Esophagus muscularis mucosa (tissue), 4 donors: Measurements from ENCODE around the gene CGB3. TPM values are rescaled to one million over a fixed set of nuclear protein-coding genes. Genes with fewer than 3 reads are reported as not detected.

Experiments
- DNase-seq: peaks from one replicate; pipeline ENCODE4 v3.0.0-alpha.2; 2017; ENCODE audit errors: extremely low spot score
- H3K27ac ChIP-seq, 4 donors: fragments of 200-600 bp; sonication (generic); replicated peaks in 1 of 4; 1 replicate in 3 of 4; 2 replicates in 1 of 4; pipeline ENCODE4 v1.5.1; 2016 to 2019; ENCODE audit warnings: mild to moderate bottlenecking in 1 of 4
- H3K27me3 ChIP-seq, 4 donors: fragments of 200-600 bp; sonication (generic); one replicate each; pipeline versions ENCODE4 v1.5.1 to v1.6.0; 2016 to 2019
- H3K36me3 ChIP-seq, 4 donors: fragments of 200-600 bp; sonication (generic); one replicate each; pipeline ENCODE4 v1.5.1; 2016 to 2019
- H3K4me1 ChIP-seq, 4 donors: fragments of 200-600 bp; sonication (generic); one replicate each; pipeline ENCODE4 v1.5.1; 2016 to 2019
- H3K4me3 ChIP-seq, 4 donors: fragments of 200-600 bp; sonication (generic); 1 replicate in 2 of 4; 2 replicates in 2 of 4; pipeline ENCODE4 v1.5.1; 2016 to 2019; ENCODE audit warnings: mild to moderate bottlenecking in 4 of 4, moderate library complexity in 1 of 4
- H3K9me3 ChIP-seq, 4 donors: fragments of 200-600 bp; sonication (generic); 1 replicate in 3 of 4; 2 replicates in 1 of 4; pipeline ENCODE4 v1.5.1; 2016 to 2019
- CTCF ChIP-seq, 3 experiments: fragments of 200-600 bp in 2 of 3; fragments of 450-650 bp in 1 of 3; sonication (generic) in 2 of 3; IDR thresholded peaks; one replicate each; pipeline ENCODE4 v1.5.1; 2017 to 2019; ENCODE audit warnings: antibody characterized with exemption in 3 of 3, mild to moderate bottlenecking in 2 of 3, moderate library complexity in 1 of 3
- EP300 ChIP-seq: sonication (generic); formaldehyde crosslinking; IDR thresholded peaks from one replicate; pipeline ENCODE4 v1.6.1; 2017; ENCODE audit warnings: antibody characterized with exemption
- POLR2A ChIP-seq: fragments of 450-650 bp; IDR thresholded peaks from one replicate; pipeline ENCODE4 v1.6.1; 2017; ENCODE audit warnings: antibody characterized with exemption, moderate library complexity, mild to moderate bottlenecking, low read depth
- POLR2AphosphoS5 ChIP-seq, 2 donors: sonication (generic); formaldehyde crosslinking; IDR thresholded peaks; one replicate each; pipeline ENCODE4 v1.6.1; 2017; ENCODE audit warnings: antibody characterized with exemption in 2 of 2
- WGBS: methylation state at CpG from one replicate; pipeline ENCODE4 v1.1.5; 2018; 5-methylcytosine and 5-hydroxymethylcytosine counted together
- intact Hi-C: fragments of 100-400 bp; cut with DNase I; formaldehyde crosslinking; loops from one replicate; pipeline ENCODE4 v1.15.1; 2023
- total RNA-seq, 4 donors: library from RNA; depleted of rRNA; stranded (reverse); fragments of >200 nt; gene quantifications; one replicate each; pipeline versions ENCODE4 v1.1.0 to v1.2.1, GENCODE V29; 2016

CGB3 gene
- total RNA-seq, 4 donors from 2014 or later = not detected

- 61% methylated on average over 13 of the region's 13 CpGs for whole genome bisulfite sequencing
- Histone ChIP-seq H3K27ac (no peak overlapping the region), H3K27me3 (peaks cover 0 to 100% (median 38%) of the 10 kb centered on the region in 4 donors), H3K4me1 (peaks cover 8 to 14% (median 11%) of the 10 kb centered on the region in 4 donors), H3K4me3 (no peak overlapping the region), H3K36me3 (no peaks in the 10 kb centered on the region), H3K9me3 (no peaks in the 10 kb centered on the region)
- intact Hi-C loops = no loop called here
- no peak for DNase-seq
- no peak for TF ChIP-seq CTCF (IDR thresholded peaks at IDR 0.05)
- no peak for TF ChIP-seq POLR2AphosphoS5 (IDR thresholded peaks at IDR 0.05)
- TF ChIP-seq EP300 = no peak
- TF ChIP-seq POLR2A = no peak
Observed at GRCh38 chr19:49065905-49066512, 41.9 kb upstream of the CGB3 start.

- H3K4me3 ChIP-seq = peak within 1 kb of the TSS; percentile 24 to 41 (median 28)
- peaks cover 0 to 99% (median 29%) of the 10 kb centered on the region in 4 donors for H3K27me3 ChIP-seq
- no peak for DNase-seq
- WGBS = 16% methylated on average over 11 of the region's 53 CpGs
- H3K36me3 ChIP-seq = no peaks in the 10 kb centered on the region
- H3K4me1 ChIP-seq = peaks cover 8 to 14% (median 11%) of the 10 kb centered on the region in 4 donors
- H3K27ac ChIP-seq = no peak within 1 kb of the TSS
- TF ChIP-seq CTCF (IDR thresholded peaks at IDR 0.05) (no peak), EP300 (no peak), POLR2A (no peak), POLR2AphosphoS5 (IDR thresholded peaks at IDR 0.05) (no peak)
- intact Hi-C loops = no loop called here
- H3K9me3 ChIP-seq = no peaks in the 10 kb centered on the region
Observed at GRCh38 chr19:49064768-49065611, 40.9 kb upstream of the CGB3 start, which contains the start of gene NTF4. TSS of gene NTF4 (minus strand) at chr19:49064818. CDS start at chr19:49061997, 2,821 bp downstream.

GRCh38 chr19:49064029-49064629 is 40.0 kb upstream of the CGB3 start:
- WGBS = 59% methylated on average over 9 of the region's 10 CpGs
- no peak for TF ChIP-seq CTCF (IDR thresholded peaks at IDR 0.05)
- TF ChIP-seq POLR2A = no peak
- no peak for TF ChIP-seq POLR2AphosphoS5 (IDR thresholded peaks at IDR 0.05)
- TF ChIP-seq EP300 = no peak
- no peak for DNase-seq
- no peaks in the 10 kb centered on the region for H3K36me3 ChIP-seq
- no peak overlapping the region for H3K4me3 ChIP-seq
- peaks cover 0 to 93% (median 27%) of the 10 kb centered on the region in 4 donors for H3K27me3 ChIP-seq
- peaks cover 8 to 14% (median 11%) of the 10 kb centered on the region in 4 donors for H3K4me1 ChIP-seq
- no peaks in the 10 kb centered on the region for H3K9me3 ChIP-seq
- H3K27ac ChIP-seq = no peak overlapping the region
- intact Hi-C loops = no loop called here

GRCh38 chr19:49061445-49061844 is 37.3 kb upstream of the CGB3 start:
- TF ChIP-seq CTCF (IDR thresholded peaks at IDR 0.05) (no peak), POLR2AphosphoS5 (IDR thresholded peaks at IDR 0.05) (no peak), POLR2A (no peak), EP300 (no peak)
- no peak for DNase-seq
- H3K27me3 ChIP-seq = peaks cover 0 to 88% (median 27%) of the 10 kb centered on the region in 4 donors
- intact Hi-C loops = no loop called here
- peaks cover 24 to 32% (median 29%) of the 10 kb centered on the region in 4 donors for H3K4me1 ChIP-seq
- H3K36me3 ChIP-seq = no peaks in the 10 kb centered on the region
- H3K27ac ChIP-seq = no peak overlapping the region
- H3K4me3 ChIP-seq = no peak overlapping the region
- 66% methylated on average over 24 of the region's 25 CpGs for WGBS
- H3K9me3 ChIP-seq = no peaks in the 10 kb centered on the region
